Measurements from ENCODE around the gene NLRP13.

The NLRP13 gene

GRCh38 chr19:55901369-55902079 is 30.6 kb downstream of the NLRP13 start:
- no peak for DNase-seq (ENCODE audit: low read depth in 2 of 2, low spot score in 1 of 2)

- DNase-seq (ENCODE audit: low read depth in 2 of 2, low spot score in 1 of 2): no peak
Measured at GRCh38 chr19:55898911-55899310, 33.2 kb downstream of the NLRP13 start.

- DNase-seq (ENCODE audit: low read depth in 2 of 2, low spot score in 1 of 2): no peak
Measured at GRCh38 chr19:55882626-55883025, 49.5 kb downstream of the NLRP13 start.

- no peak for DNase-seq (ENCODE audit: low read depth in 2 of 2, low spot score in 1 of 2)
Measured at GRCh38 chr19:55877211-55877610, 54.9 kb downstream of the NLRP13 start.

- DNase-seq (ENCODE audit: low read depth in 2 of 2, low spot score in 1 of 2): no peak
Measured at GRCh38 chr19:55870736-55871135, 61.4 kb downstream of the NLRP13 start.

- no peak for DNase-seq (ENCODE audit: low read depth in 2 of 2, low spot score in 1 of 2)
Measured at GRCh38 chr19:55867101-55867500, 65.0 kb downstream of the NLRP13 start.

- no peak for DNase-seq (ENCODE audit: low read depth in 2 of 2, low spot score in 1 of 2)
Measured at GRCh38 chr19:55866521-55866920, 65.6 kb downstream of the NLRP13 start.

- DNase-seq (ENCODE audit: low read depth in 2 of 2, low spot score in 1 of 2): no peak
Measured at GRCh38 chr19:55858969-55859368, 73.2 kb downstream of the NLRP13 start.

- DNase-seq (ENCODE audit: low read depth in 2 of 2, low spot score in 1 of 2): no peak
Measured at GRCh38 chr19:55858401-55858800, 73.7 kb downstream of the NLRP13 start.

GRCh38 chr19:55857974-55858373 is 74.2 kb downstream of the NLRP13 start:
- no peak for DNase-seq (ENCODE audit: low read depth in 2 of 2, low spot score in 1 of 2)

GRCh38 chr19:55857149-55857548 is 75.0 kb downstream of the NLRP13 start:
- no peak for DNase-seq (ENCODE audit: low read depth in 2 of 2, low spot score in 1 of 2)

- DNase-seq (ENCODE audit: low read depth in 2 of 2, low spot score in 1 of 2): no peak
Measured at GRCh38 chr19:55855160-55855559, 77.0 kb downstream of the NLRP13 start.

Measured in stimulated activated CD8-positive, alpha-beta memory T cell treated with anti-CD3 and anti-CD28 coated beads, Interleukin-4, amount 100 ng/mL, for 4 hours (primary cell).